Testis (tissue), 3 donors: ENCODE results near the gene SNX3. TPM values are rescaled to one million over a fixed set of nuclear protein-coding genes. Genes with fewer than 3 reads are reported as not detected.

Experiments used
- DNase-seq: peaks from one replicate; pipeline ENCODE4 v3.0.0-alpha.2; 2019
- H3K27ac ChIP-seq, 2 donors: fragments of 200-600 bp; sonication (generic); one replicate each; pipeline ENCODE4 v1.5.1; 2019
- H3K27me3 ChIP-seq: fragments of 200-600 bp; sonication (generic); one replicate; pipeline ENCODE4 v1.5.1; 2019
- H3K36me3 ChIP-seq: fragments of 200-600 bp; sonication (generic); one replicate; pipeline ENCODE4 v1.5.1; 2017; ENCODE audit warnings: low read depth; ENCODE audit errors: missing control alignments
- H3K4me1 ChIP-seq: fragments of 200-600 bp; sonication (generic); one replicate; pipeline ENCODE4 v1.5.1; 2019
- H3K4me3 ChIP-seq, 2 donors: fragments of 200-600 bp; sonication (generic); one replicate each; pipeline ENCODE4 v1.5.1; 2017 to 2019
- H3K9me3 ChIP-seq: fragments of 200-600 bp; sonication (generic); one replicate; pipeline ENCODE4 v1.5.1; 2017
- CTCF ChIP-seq, 3 experiments: fragments of 450-650 bp in 2 of 3; fragments of 200-600 bp in 1 of 3; sonication (generic) in 1 of 3; IDR thresholded peaks; one replicate each; pipeline ENCODE4 v1.5.1; 2016 to 2019; ENCODE audit warnings: antibody characterized with exemption in 3 of 3, mild to moderate bottlenecking in 2 of 3, moderate library complexity in 1 of 3
- POLR2A ChIP-seq: fragments of 450-650 bp; IDR thresholded peaks from one replicate; pipeline ENCODE4 v1.6.1; 2017; ENCODE audit warnings: antibody characterized with exemption, mild to moderate bottlenecking, moderate library complexity
- WGBS, 2 donors: methylation state at CpG; one replicate each; pipeline ENCODE4 v1.1.5; 2018; 5-methylcytosine and 5-hydroxymethylcytosine counted together
- intact Hi-C: fragments of 100-400 bp; cut with DNase I; formaldehyde crosslinking; loops from one replicate; pipeline ENCODE4 v1.15.1; 2023; ENCODE audit warnings: low total_unique reads
- polyA plus RNA-seq: library from polyadenylated mRNA; stranded (reverse); fragments of 350-450 nt; fragmentation: Illumina TruSeq; extraction: RNeasy Lipid Tissue Mini Kit (QIAGEN cat#74804); gene quantifications from one replicate; pipeline ENCODE4 v1.2.3, GENCODE V29; 2014; ENCODE audit warnings: low read depth, low replicate concordance; ENCODE audit not compliant: insufficient read depth
- total RNA-seq, 2 donors: library from RNA; depleted of rRNA; stranded (reverse); fragments of >200 nt; gene quantifications; one replicate each; pipeline ENCODE4 v1.2.3, GENCODE V29; 2016

The SNX3 gene
- total and polyA plus RNA-seq, 3 donors from 2014 or later, result 125 to 252 (median 139) TPM

GRCh38 chr6:108186226-108186625, 74.6 kb downstream of the SNX3 start:
- intact Hi-C loops, result no loop called here
- TF ChIP-seq POLR2A (no peak), CTCF (IDR thresholded peaks at IDR 0.05) (no peak)
- H3K36me3 ChIP-seq, result no peaks in the 10 kb centered on the region
- H3K9me3 ChIP-seq, result no peaks in the 10 kb centered on the region
- no peaks in the 10 kb centered on the region for H3K4me1 ChIP-seq
- no peak overlapping the region for H3K27ac ChIP-seq
- DNase-seq, result no peak
- H3K27me3 ChIP-seq, result no peaks in the 10 kb centered on the region
- H3K4me3 ChIP-seq, result no peak overlapping the region
- 75 to 93% methylated on average over 2 of the region's 2 CpGs for WGBS, 2 donors

GRCh38 chr6:108180776-108181175, 80.1 kb downstream of the SNX3 start:
- intact Hi-C loops, result no loop called here
- no peaks in the 10 kb centered on the region for H3K27me3 ChIP-seq

GRCh38 chr6:108180266-108180665, 80.6 kb downstream of the SNX3 start:
- no peak overlapping the region for H3K27ac ChIP-seq
- DNase-seq, result no peak
- H3K9me3 ChIP-seq, result no peaks in the 10 kb centered on the region
- WGBS, 2 donors, result 43 to 56% methylated on average over 1 of the region's 1 CpG
- intact Hi-C loops, result no loop called here
- no peaks in the 10 kb centered on the region for H3K36me3 ChIP-seq
- TF ChIP-seq CTCF (IDR thresholded peaks at IDR 0.05), result no peak
- TF ChIP-seq POLR2A, result no peak
- no peak overlapping the region for H3K4me3 ChIP-seq
- no peaks in the 10 kb centered on the region for H3K27me3 ChIP-seq
- H3K4me1 ChIP-seq, result no peaks in the 10 kb centered on the region

More at GRCh38 chr6:108180776-108181175, 80.1 kb downstream of the SNX3 start:
- Histone ChIP-seq H3K36me3 (no peaks in the 10 kb centered on the region), H3K4me1 (no peaks in the 10 kb centered on the region), H3K4me3 (no peak overlapping the region), H3K27ac (no peak overlapping the region), H3K9me3 (no peaks in the 10 kb centered on the region)
- TF ChIP-seq CTCF (IDR thresholded peaks at IDR 0.05) (no peak), POLR2A (no peak)
- WGBS, 2 donors, result 67 to 77% methylated on average over 6 of the region's 6 CpGs
- DNase-seq, result no peak

- H3K9me3 ChIP-seq, result no peaks in the 10 kb centered on the region
- no peak overlapping the region for H3K4me3 ChIP-seq
- no peaks in the 10 kb centered on the region for H3K27me3 ChIP-seq
- 47 to 49% methylated on average over 4 of the region's 4 CpGs for WGBS, 2 donors
- TF ChIP-seq POLR2A, result no peak
- TF ChIP-seq CTCF (IDR thresholded peaks at IDR 0.05), result no peak
- no peak overlapping the region for H3K27ac ChIP-seq
- H3K36me3 ChIP-seq, result no peaks in the 10 kb centered on the region
- H3K4me1 ChIP-seq, result no peaks in the 10 kb centered on the region
- DNase-seq, result no peak
- intact Hi-C loops, result no loop called here
Observed at GRCh38 chr6:108179741-108180140, 81.1 kb downstream of the SNX3 start.

GRCh38 chr6:108176281-108177089, 84.4 kb downstream of the SNX3 start:
- no peaks in the 10 kb centered on the region for H3K4me1 ChIP-seq
- no peaks in the 10 kb centered on the region for H3K36me3 ChIP-seq
- H3K9me3 ChIP-seq, result no peaks in the 10 kb centered on the region
- WGBS, 2 donors, result 13 to 16% methylated on average over 8 to 43 of the region's 46 CpGs
- no peak overlapping the region for H3K27ac ChIP-seq
- intact Hi-C loops, result no loop called here
- peak overlapping the region; percentile 12 to 29 for H3K4me3 ChIP-seq
- TF ChIP-seq CTCF (IDR thresholded peaks at IDR 0.05), result no peak
- no peak for DNase-seq
- peaks cover 7% of the 10 kb centered on the region for H3K27me3 ChIP-seq
